GM12878 (cell line): ENCODE data around the gene DPM2. TPM values are rescaled to one million over a fixed set of nuclear protein-coding genes. Genes with fewer than 3 reads are reported as not detected.

Source experiments
- ATAC-seq: fragments of 200-7000 bp; cut with Tn5 transposase; 3 replicates; pipeline ENCODE4 v1.9.1; 2020; ENCODE audit warnings: mild to moderate bottlenecking, moderate library complexity
- BruUV-seq: library from RNA; stranded (reverse); fragments of 400-500 nt; replicated peaks from 2 replicates; lab custom pipeline; 2021; lab: Mats Ljungman, UMichigan
- CTCF ChIA-PET: fragments of 300-600 bp; sonication (Branson Sonifier 250); formaldehyde crosslinking; extraction: SDS; loops from one replicate; lab custom pipeline; 2021; ENCODE audit warnings: inconsistent platforms; lab: Yijun Ruan, JAX
- POLR2A ChIA-PET: fragments of 350-600 bp; formaldehyde crosslinking; extraction: SDS; loops from one replicate; lab custom pipeline; 2021; ENCODE audit warnings: inconsistent platforms; lab: Charles Lee
- RAD21 ChIA-PET: fragments of 300-600 bp; sonication (Branson Sonifier 250); formaldehyde crosslinking; loops from one replicate; lab custom pipeline; 2023; ENCODE audit warnings: antibody characterized with exemption; ENCODE audit not compliant: unreplicated experiment; lab: Charles Lee
- SMC1A ChIA-PET: fragments of 300-600 bp; sonication (Branson Sonifier 250); formaldehyde crosslinking; loops from one replicate; lab custom pipeline; 2023; ENCODE audit not compliant: unreplicated experiment, uncharacterized antibody; lab: Charles Lee
- DNase-seq: peaks from one replicate; pipeline ENCODE4 v3.0.0-alpha.2; 2011; ENCODE audit warnings: low read depth, low spot score
- FAIRE-seq: peaks from 3 replicates; lab custom pipeline; 2011; peaks lifted over from hg19 to GRCh38; lab: Jason Lieb, UNC
- H2AFZ ChIP-seq: 2 replicates; pipeline ENCODE4 v1.6.0; 2011; ENCODE audit warnings: low read depth, low read length, control low read depth; ENCODE audit not compliant: control insufficient read depth
- H3K27ac ChIP-seq: 2 replicates; pipeline ENCODE4 v1.5.1; 2011; ENCODE audit warnings: control low read depth; ENCODE audit not compliant: control insufficient read depth, insufficient read depth
- H3K27me3 ChIP-seq, 2 experiments: replicated peaks in 1 of 2; 2 replicates each; pipeline versions ENCODE4 v1.6.0 to v1.6.1; 2011; ENCODE audit warnings: low read length in 1 of 2; ENCODE audit not compliant: control insufficient read depth in 2 of 2, insufficient read depth in 2 of 2
- H3K36me3 ChIP-seq, 2 experiments: 2 replicates each; pipeline ENCODE4 v1.5.1; 2011; ENCODE audit warnings: low read length in 1 of 2; ENCODE audit not compliant: control insufficient read depth in 2 of 2, insufficient read depth in 2 of 2
- H3K4me1 ChIP-seq: 2 replicates; pipeline ENCODE4 v1.6.1; 2011; ENCODE audit warnings: mild to moderate bottlenecking, low read length, moderate library complexity, mixed read lengths; ENCODE audit not compliant: control insufficient read depth, insufficient read depth
- H3K4me2 ChIP-seq: 2 replicates; pipeline ENCODE4 v1.6.0; 2011; ENCODE audit warnings: control low read depth; ENCODE audit not compliant: control insufficient read depth, insufficient read depth
- H3K4me3 ChIP-seq: fragments of 200-600 bp; sonication (generic); 2 replicates; pipeline ENCODE4 v1.5.1; 2016
- H3K79me2 ChIP-seq: 2 replicates; pipeline ENCODE4 v1.6.0; 2011; ENCODE audit warnings: low read length; ENCODE audit not compliant: control insufficient read depth, insufficient read depth
- H3K9ac ChIP-seq: 2 replicates; pipeline ENCODE4 v1.8.0; 2011; ENCODE audit warnings: low read length, control low read depth, mixed read lengths; ENCODE audit not compliant: control insufficient read depth, insufficient read depth
- H3K9me3 ChIP-seq: replicated peaks from 3 replicates; pipeline ENCODE4 v1.5.1; 2011; ENCODE audit warnings: mild to moderate bottlenecking, low read length; ENCODE audit not compliant: control insufficient read depth, insufficient read depth
- H4K20me1 ChIP-seq: 2 replicates; pipeline ENCODE4 v1.6.0; 2011; ENCODE audit not compliant: control insufficient read depth, insufficient read depth
- BCL3 ChIP-seq: IDR thresholded peaks from 2 replicates; pipeline ENCODE4 v1.6.1; 2011; ENCODE audit warnings: borderline replicate concordance, low read depth, mild to moderate bottlenecking, moderate library complexity, low read length; ENCODE audit not compliant: insufficient read depth, poor library complexity, severe bottlenecking
- BHLHE40 ChIP-seq, 2 experiments: fragments of 450-650 bp in 1 of 2; IDR thresholded peaks; 2 replicates each; pipeline ENCODE4 v1.6.1; 2011 to 2017; ENCODE audit warnings: low read depth in 2 of 2, borderline replicate concordance in 1 of 2, improper control_type of control experiment in 1 of 2, low read length in 1 of 2, mild to moderate bottlenecking in 1 of 2
- IKZF2 ChIP-seq, 2 experiments: fragments of 450-650 bp; IDR thresholded peaks; 2 replicates each; pipeline ENCODE4 v1.6.1; 2017; ENCODE audit warnings: mild to moderate bottlenecking in 2 of 2, moderate library complexity in 2 of 2
- NFIC ChIP-seq: IDR thresholded peaks from 2 replicates; pipeline ENCODE4 v1.6.1; 2012; ENCODE audit warnings: low read depth, mild to moderate bottlenecking, inconsistent platforms, low read length, moderate library complexity
- NFXL1 ChIP-seq: fragments of 450-650 bp; IDR thresholded peaks from 2 replicates; pipeline ENCODE4 v1.6.1; 2017; ENCODE audit warnings: antibody characterized with exemption, mild to moderate bottlenecking, borderline replicate concordance
- PAX5 ChIP-seq: IDR thresholded peaks from 2 replicates; pipeline ENCODE4 v1.6.1; 2011; ENCODE audit warnings: low read depth, low read length, borderline replicate concordance
- PBX3 ChIP-seq: IDR thresholded peaks from 2 replicates; pipeline ENCODE4 v1.6.1; 2011; ENCODE audit warnings: mild to moderate bottlenecking, low read depth, low read length, moderate library complexity; ENCODE audit not compliant: insufficient replicate concordance
- PKNOX1 ChIP-seq: fragments of 450-650 bp; IDR thresholded peaks from 2 replicates; pipeline ENCODE4 v1.6.1; 2016; ENCODE audit warnings: mild to moderate bottlenecking
- RELB ChIP-seq: fragments of 450-650 bp; IDR thresholded peaks from 2 replicates; pipeline ENCODE4 v1.6.1; 2017; ENCODE audit warnings: low read depth, mild to moderate bottlenecking, moderate library complexity
- WRNIP1 ChIP-seq: IDR thresholded peaks from 2 replicates; pipeline ENCODE4 v1.6.1; 2011; ENCODE audit warnings: low read depth, low read length, improper control_type of control experiment, borderline replicate concordance
- ZBTB11 ChIP-seq: fragments of 450-650 bp; formaldehyde crosslinking; IDR thresholded peaks from 2 replicates; pipeline ENCODE4 v1.5.0; 2022; ENCODE audit warnings: mild to moderate bottlenecking, missing genetic modification characterization
- WGBS: methylation state at CpG from one replicate; pipeline ENCODE4 v1.1.6; 2016; ENCODE audit warnings: low lambda C conversion rate; ENCODE audit not compliant: insufficient replicate concordance, insufficient coverage; ENCODE audit errors: missing lambda C conversion rate; 5-methylcytosine and 5-hydroxymethylcytosine counted together
- in situ Hi-C: fragments of 300-500 bp; cut with MboI; formaldehyde crosslinking; loops from 9 replicates; pipeline ENCODE4 v1.14.3; 2018; ENCODE audit warnings: mixed read lengths
- intact Hi-C: fragments of 100-400 bp; cut with micrococcal nuclease; formaldehyde crosslinking; loops from one replicate; pipeline ENCODE4 v1.14.2; 2022; ENCODE audit not compliant: unreplicated experiment
- polyA plus RNA-seq, 11 experiments: library from polyadenylated mRNA; depleted of rRNA in 4 of 11; unstranded in 6 of 11; stranded (reverse) in 5 of 11; fragments of >200 nt; fragmentation: Nextera tagmentation in 4 of 11; fragmentation: Illumina TruSeq in 1 of 11; extraction: Ambion mirVana in 4 of 11; extraction: Trizol in 1 of 11; gene quantifications; 1 replicate in 1 of 11; 2 replicates in 10 of 11; pipeline versions ENCODE4 v1.2.1 to v1.2.3, GENCODE V29; 2011 to 2016; ENCODE audit warnings: inconsistent platforms in 2 of 11, missing spikeins in 2 of 11, low read depth in 1 of 11
- total RNA-seq, 4 experiments: library from RNA; depleted of rRNA in 3 of 4; stranded (reverse); fragments of >200 nt in 3 of 4; fragmentation: Illumina TruSeq in 1 of 4; extraction: Trizol in 1 of 4; gene quantifications; 2 replicates each; pipeline versions ENCODE4 v1.2.1 to v1.2.3, GENCODE V29; 2013 to 2021

DPM2 gene
- total and polyA plus RNA-seq, 10 of the 15 experiments (the other 5 are each of a cell fraction or from before 2014, with no cell fraction given) = 22.7 to 77.9 (median 44.7) TPM

DNA sequence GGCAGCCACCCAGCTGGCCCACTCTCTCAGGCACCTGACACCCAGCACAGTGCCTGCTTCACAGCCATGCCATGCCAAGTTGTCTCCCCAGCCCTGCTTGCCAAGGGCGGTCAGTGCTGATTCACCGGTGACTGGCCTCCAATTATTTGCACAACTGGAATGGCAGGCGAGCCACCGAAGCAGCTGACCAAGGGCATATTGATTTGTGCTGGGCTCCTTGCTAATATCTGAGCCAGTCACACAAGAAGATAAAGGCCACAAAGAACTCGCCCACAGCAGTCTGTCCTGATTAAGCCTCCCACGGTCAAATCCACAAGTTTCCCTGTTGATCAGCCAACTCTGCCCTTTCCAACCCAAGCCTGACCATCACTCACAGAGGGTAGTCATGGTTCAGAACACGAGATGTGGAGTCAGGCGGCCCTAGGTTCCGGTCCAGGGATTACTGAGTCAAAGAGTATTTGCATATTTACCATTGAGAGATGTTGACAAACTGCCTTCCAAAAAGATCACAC lies 49.5 kb upstream of the DPM2 start:
- no TSS peak for BruUV-seq
- Histone ChIP-seq H3K79me2 (no peaks in the 10 kb centered on the region), H3K9ac (no peak overlapping the region), H3K27ac (no peak overlapping the region; the same call in 1 of the 2 replicates), H3K36me3 (no peaks in the 10 kb centered on the region), H3K27me3 (no peaks in the 10 kb centered on the region), H3K4me2 (peak overlapping the region; percentile 44; the same call in 1 of the 2 replicates), H4K20me1 (no peaks in the 10 kb centered on the region), H2AFZ (peak overlapping the region; percentile 46; the same call in 1 of the 2 replicates), H3K4me1 (peaks cover 43% of the 10 kb centered on the region), H3K9me3 (no peaks in the 10 kb centered on the region), H3K4me3 (no peak overlapping the region)
- peak; percentile 38 for ATAC-seq
- ChIA-PET SMC1A (interaction anchor here (1.9 kb wide), 1 partner anchor 48 kb away, joined by 5 read pairs; no protein-coding TSS in a partner anchor), POLR2A (no interaction called here), CTCF (interaction anchor here (2.9 kb wide), 1 partner anchor 48 kb away, joined by 9 read pairs; no protein-coding TSS in a partner anchor), RAD21 (interaction anchor here (0.8 kb wide), 1 partner anchor 47 kb away, joined by 3 read pairs; no protein-coding TSS in a partner anchor)
- DNase-seq = no peak
- no peak for FAIRE-seq
- WGBS = 20% methylated on average over 9 of the region's 9 CpGs
- intact Hi-C loops (no loop called here), in situ Hi-C loops (no loop called here)
- TF ChIP-seq RELB (0 out of 2 replicates have a peak, but pooled peaks have one; percentile 30), NFIC (no peak), ZBTB11 (CRISPR knock-in tag) (no peak), PAX5 (peak; percentile 87; the same call in 1 of the 2 replicates), PKNOX1 (peak; percentile 71), IKZF2 (IDR thresholded peaks at IDR 0.05) (peak in 1 of 2 experiments; percentile 46; a peak in 2 of 4 replicates), PBX3 (peak; percentile 6), WRNIP1 (no peak), NFXL1 (no peak), BCL3 (peak; percentile 29), BHLHE40 (IDR thresholded peaks at IDR 0.05; ENCODE audit: borderline replicate concordance in 1 of 2, low read depth in 2 of 2, low read length in 1 of 2) (peak in 1 of 2 experiments; percentile 41; a peak in 2 of 4 replicates)
